ENCODE results near the gene CNN2.
A peak's percentile ranks its signal among the peaks of the same experiment; 100 is the strongest.

CNN2 gene

DNA sequence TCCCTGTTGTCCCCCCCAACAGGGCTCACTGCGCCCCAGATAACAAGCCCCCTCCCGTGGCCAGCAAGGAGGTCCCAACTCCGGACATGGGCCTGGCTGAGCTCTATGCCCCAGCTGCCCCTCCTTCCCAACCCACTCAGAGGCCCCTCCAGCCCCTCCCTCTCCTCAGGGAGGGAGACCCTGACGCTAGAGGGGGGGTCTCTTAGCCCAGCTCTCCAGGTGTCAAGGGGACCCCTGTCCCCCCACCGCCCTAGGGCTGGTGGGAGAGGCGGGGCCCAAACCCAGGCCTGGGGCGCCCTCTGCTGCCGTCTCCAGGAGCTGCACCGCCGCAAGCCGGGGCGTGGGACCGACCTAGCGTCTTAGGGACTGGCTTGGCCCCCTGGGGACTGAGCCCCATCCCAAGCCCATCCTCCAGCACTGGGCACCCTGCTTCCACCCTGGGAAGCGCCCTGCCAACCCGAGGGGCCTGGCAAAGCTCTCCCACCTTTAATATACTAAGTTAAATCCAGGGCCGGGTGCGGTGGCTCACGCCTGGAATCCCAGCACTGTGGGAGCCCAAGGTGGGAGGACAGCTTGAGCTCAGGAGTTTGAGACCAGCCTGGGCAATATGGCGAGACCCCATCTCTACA is 24.8 kb upstream of the CNN2 start:
- TF ChIP-seq POLR2A (IDR thresholded peaks at IDR 0.05; ENCODE audit: low read depth, low read length), result no peak
- DNase-seq (ENCODE audit: insufficient read length, low spot score) (peak; percentile 85), FAIRE-seq (no peak)

DNA sequence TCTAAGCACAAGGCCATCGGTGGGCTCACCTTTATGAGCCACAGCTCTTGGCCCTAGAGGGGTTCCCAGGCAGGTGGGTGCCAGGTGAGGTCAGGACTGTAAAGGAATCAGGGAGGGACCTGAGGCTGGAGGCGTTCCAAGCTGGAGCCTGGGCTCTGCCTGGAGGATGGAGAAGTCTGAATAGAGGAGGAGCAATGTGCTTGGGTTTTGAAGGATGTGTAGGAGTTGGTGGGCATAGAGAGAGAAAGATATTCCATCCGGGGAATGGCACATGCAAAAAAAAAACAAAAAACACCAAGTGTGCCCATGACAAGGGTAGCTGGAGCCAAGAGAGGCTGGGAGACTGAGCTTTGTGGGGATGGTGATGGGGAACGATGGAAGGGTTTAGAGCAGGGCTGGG is 23.8 kb upstream of the CNN2 start:
- FAIRE-seq, result no peak
- DNase-seq (ENCODE audit: insufficient read length, low spot score), result no peak
- no peak for TF ChIP-seq POLR2A (IDR thresholded peaks at IDR 0.05; ENCODE audit: low read depth, low read length)

DNA sequence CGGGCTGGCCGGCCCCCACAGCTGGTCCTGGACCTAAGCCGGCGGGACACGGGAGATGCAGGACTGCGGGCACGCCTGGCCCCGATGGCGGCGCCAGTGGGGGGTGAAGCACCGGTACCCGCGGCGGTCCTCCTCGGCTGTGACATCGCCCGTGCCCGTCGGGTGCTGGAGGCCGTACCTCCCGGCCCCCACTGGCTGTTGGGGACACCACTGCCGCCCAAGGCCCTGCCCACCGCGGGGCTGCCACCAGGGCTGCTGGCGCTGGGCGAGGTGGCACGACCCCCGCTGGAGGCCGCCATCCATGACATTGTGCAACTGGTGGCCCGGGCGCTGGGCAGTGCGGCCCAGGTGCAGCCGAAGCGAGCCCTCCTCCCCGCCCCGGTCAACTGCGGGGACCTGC is 23.1 kb upstream of the CNN2 start:
- no peak for TF ChIP-seq POLR2A (IDR thresholded peaks at IDR 0.05; ENCODE audit: low read depth, low read length)
- DNase-seq (ENCODE audit: insufficient read length, low spot score) (no peak), FAIRE-seq (no peak)

DNA sequence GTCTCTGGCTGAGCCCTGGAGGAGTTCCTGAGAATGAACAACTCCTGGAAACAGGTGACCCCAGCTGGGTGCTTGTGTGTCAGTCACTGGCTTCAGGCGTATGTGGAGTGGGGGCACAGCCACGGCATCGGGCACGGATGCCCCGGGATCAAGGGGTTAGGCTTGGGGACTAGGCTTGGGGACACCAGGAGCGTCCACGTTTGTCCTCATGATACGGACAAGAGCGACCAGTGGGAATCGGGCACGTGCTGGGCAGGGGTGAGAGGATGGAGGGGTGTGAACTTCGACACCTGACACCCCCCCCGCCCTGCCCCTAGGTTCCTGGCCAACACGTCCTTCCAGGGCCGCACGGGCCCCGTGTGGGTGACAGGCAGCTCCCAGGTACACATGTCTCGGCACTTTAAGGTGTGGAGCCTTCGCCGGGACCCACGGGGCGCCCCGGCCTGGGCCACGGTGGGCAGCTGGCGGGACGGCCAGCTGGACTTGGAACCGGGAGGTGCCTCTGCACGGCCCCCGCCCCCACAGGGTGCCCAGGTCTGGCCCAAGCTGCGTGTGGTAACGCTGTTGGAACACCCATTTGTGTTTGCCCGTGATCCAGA is 22.1 kb upstream of the CNN2 start:
- FAIRE-seq, result no peak
- TF ChIP-seq POLR2A (IDR thresholded peaks at IDR 0.05; ENCODE audit: low read depth, low read length), result no peak
- DNase-seq (ENCODE audit: insufficient read length, low spot score), result no peak

DNA sequence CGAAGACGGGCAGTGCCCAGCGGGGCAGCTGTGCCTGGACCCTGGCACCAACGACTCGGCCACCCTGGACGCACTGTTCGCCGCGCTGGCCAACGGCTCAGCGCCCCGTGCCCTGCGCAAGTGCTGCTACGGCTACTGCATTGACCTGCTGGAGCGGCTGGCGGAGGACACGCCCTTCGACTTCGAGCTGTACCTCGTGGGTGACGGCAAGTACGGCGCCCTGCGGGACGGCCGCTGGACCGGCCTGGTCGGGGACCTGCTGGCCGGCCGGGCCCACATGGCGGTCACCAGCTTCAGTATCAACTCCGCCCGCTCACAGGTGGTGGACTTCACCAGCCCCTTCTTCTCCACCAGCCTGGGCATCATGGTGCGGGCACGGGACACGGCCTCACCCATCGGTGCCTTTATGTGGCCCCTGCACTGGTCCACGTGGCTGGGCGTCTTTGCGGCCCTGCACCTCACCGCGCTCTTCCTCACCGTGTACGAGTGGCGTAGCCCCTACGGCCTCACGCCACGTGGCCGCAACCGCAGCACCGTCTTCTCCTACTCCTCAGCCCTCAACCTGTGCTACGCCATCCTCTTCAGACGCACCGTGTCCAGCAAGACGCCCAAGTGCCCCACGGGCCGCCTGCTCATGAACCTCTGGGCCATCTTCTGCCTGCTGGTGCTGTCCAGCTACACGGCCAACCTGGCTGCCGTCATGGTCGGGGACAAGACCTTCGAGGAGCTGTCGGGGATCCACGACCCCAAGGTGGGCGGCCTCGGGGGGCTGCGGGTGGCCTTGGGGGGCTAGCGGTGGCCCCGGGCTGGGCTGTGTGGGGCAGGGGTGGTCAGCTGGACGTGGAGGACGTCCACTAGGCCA is 21.4 kb upstream of the CNN2 start:
- TF ChIP-seq POLR2A (IDR thresholded peaks at IDR 0.05; ENCODE audit: low read depth, low read length), result no peak
- FAIRE-seq (no peak), DNase-seq (ENCODE audit: insufficient read length, low spot score) (no peak)

DNA sequence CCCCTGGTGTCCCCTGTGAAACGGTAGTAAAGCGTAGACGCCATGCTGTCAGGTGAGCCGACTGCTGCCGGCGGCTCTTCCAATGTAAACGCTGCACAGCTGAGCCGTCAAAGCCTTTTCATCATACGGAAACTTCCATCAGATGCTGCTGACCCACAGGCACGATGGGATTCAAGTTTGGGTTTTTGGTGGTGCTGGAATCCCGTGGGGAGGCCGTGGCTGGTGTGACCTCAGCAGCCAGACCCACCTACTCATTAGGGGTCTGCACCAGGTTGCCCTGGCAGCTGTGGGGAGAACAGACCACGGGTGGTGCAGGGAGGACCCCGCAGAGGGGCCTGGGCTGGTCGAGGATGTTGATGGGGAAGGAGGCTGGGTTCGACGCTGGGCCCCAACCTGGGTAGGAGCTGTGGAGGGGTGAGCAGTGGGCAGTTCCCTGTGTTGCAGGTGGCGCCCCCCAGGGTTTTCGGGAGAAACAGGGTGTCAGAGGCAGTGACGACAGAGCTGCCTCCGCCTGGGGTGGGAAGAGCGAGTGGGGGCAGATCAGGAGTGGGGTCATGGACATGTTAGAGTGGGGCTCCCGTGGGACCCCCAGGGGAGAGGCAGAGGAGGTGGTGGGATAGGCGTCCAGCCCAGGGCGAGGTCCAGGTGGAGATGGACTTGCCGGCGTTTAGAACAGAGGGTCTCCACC is 19.6 kb upstream of the CNN2 start:
- no peak for TF ChIP-seq POLR2A (IDR thresholded peaks at IDR 0.05; ENCODE audit: low read depth, low read length)
- no peak for FAIRE-seq
- no peak for DNase-seq (ENCODE audit: insufficient read length, low spot score)

DNA sequence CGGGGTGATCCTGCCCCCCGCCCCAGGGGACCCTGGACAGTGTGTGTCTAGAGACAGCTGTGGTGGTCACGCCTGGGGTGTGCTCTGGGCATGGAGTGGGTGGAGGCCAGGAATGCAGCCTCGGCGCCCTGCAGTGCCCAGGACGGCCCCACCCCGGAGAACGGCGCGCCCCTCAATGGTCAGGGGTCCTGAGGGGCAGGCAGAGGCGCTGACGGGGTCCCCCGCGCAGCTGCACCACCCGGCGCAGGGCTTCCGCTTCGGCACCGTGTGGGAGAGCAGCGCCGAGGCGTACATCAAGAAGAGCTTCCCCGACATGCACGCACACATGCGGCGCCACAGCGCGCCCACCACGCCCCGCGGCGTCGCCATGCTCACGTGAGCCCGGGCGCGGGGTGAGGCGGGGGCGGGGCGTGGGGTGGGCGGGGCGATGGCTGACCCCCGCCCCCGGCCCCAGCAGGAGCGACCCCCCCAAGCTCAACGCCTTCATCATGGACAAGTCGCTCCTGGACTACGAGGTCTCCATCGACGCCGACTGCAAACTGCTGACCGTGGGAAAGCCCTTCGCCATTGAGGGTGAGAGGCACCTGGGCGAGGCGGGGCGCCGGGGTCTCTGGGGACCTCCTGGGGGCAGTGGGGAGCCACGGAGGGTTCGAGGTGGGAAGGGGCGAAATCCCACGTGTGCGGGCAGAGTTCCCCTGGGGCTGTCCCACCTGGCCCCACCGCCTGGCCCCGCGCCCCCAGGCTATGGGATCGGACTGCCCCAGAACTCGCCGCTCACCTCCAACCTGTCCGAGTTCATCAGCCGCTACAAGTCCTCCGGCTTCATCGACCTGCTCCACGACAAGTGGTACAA is 18.8 kb upstream of the CNN2 start:
- FAIRE-seq, result no peak
- DNase-seq (ENCODE audit: insufficient read length, low spot score), result no peak
- no peak for TF ChIP-seq POLR2A (IDR thresholded peaks at IDR 0.05; ENCODE audit: low read depth, low read length)

DNA sequence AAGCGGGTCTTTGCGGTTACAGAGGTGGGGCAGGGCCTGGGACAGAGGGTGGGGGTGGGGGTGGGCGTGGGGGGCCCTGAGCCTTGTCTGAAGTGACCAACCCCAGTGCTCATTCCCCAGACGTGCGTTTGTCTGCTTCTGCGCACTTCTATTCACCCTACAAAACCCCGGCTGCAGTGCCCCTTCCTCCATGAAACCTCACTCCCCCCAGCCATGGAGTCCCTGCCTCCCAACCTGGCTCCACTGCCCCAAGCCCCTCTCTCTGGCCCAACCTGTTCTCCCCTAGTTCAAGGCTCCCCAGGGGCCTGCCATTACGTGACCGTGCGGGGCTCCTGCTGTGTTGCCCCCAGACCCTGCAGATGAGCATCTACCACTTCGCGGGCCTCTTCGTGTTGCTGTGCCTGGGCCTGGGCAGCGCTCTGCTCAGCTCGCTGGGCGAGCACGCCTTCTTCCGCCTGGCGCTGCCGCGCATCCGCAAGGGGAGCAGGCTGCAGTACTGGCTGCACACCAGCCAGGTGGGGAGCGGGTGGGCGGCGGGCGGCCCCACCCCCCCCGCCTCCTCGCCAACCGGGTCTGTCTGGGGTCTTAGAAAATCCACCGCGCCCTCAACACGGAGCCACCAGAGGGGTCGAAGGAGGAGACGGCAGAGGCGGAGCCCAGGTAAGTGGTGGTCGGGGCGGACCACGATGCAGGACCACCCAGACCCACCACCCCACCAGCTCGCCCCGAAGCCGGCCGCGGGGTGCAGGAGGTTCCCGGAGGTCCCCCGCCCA is 18.0 kb upstream of the CNN2 start:
- FAIRE-seq (no peak), DNase-seq (ENCODE audit: insufficient read length, low spot score) (no peak)
- no peak for TF ChIP-seq POLR2A (IDR thresholded peaks at IDR 0.05; ENCODE audit: low read depth, low read length)

DNA sequence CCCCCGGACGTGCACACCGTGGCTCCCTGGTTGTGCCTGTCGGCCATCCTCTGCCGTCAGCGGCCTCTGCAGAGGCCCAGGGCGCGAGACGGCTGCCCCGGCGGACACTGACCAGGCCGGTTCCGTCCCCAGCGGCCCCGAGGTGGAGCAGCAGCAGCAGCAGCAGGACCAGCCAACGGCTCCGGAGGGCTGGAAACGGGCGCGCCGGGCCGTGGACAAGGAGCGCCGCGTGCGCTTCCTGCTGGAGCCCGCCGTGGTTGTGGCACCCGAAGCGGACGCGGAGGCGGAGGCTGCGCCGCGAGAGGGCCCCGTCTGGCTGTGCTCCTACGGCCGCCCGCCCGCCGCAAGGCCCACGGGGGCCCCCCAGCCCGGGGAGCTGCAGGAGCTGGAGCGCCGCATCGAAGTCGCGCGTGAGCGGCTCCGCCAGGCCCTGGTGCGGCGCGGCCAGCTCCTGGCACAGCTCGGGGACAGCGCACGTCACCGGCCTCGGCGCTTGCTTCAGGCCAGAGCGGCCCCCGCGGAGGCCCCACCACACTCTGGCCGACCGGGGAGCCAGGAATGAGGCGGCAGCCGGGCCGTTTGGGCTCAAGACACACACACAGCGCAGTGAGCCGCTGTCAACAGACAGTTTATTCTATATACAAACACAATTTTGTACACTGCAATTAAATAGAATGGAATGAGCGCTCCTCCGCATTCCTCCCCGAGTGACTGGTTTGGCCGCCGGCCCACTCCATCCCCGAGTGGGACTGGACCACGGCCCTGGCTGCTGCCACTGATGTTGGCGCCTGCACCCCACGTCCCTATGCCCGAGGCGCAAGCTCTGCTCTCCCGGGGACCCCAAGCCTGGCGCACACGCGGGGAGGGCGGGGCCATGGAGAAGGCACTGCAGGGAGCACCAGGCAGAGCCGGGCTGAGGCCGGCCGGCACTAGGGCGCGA is 17.1 kb upstream of the CNN2 start:
- no peak for TF ChIP-seq POLR2A (IDR thresholded peaks at IDR 0.05; ENCODE audit: low read depth, low read length)
- FAIRE-seq (no peak), DNase-seq (ENCODE audit: insufficient read length, low spot score) (peak; percentile 77)

DNA sequence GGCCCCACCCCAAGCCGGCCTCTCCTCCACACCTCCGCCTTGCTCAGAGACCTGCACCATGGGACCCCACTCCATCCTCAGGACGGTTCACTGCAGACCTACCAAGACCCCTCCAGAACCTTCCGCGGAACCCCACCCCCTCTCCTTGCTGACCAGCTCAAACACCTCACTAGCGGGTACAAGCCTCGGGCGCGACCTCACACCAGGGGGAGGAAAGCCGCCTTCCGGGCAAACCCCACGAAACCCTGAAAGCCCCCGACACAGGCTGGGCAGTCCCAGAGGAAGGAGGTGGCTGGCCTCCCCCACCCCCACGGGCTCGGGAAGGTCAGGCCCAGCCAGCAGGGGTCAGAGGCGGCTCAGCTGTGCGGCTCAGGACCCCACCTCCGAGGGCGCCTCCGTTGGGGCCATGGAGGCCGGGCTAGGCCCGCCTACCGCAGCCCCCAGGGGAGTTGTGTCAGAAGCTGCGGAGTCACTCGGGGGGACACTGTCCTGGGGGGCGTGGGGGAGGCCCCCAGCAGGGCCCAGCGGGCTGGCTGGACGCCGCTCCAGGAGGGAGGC is 16.3 kb upstream of the CNN2 start:
- no peak for DNase-seq (ENCODE audit: insufficient read length, low spot score)
- no peak for TF ChIP-seq POLR2A (IDR thresholded peaks at IDR 0.05; ENCODE audit: low read depth, low read length)
- no peak for FAIRE-seq
